ENCODE measurements around the gene SLC4A3. TPM values are rescaled to one million over a fixed set of nuclear protein-coding genes. Genes with fewer than 3 reads are reported as not detected.

Gene SLC4A3
- total RNA-seq, 2 donors from 2014 or later, result 0.47 to 0.72 TPM

GRCh38 chr2:219675221-219675620 is 47.8 kb downstream of the SLC4A3 start:
- H3K9me3 ChIP-seq, result no peaks in the 10 kb centered on the region
- TF ChIP-seq CTCF (IDR thresholded peaks at IDR 0.05), result no peak
- H3K9ac ChIP-seq (ENCODE audit: low read depth in 2 of 2, low read length in 2 of 2), result no peak overlapping the region
- H3K4me1 ChIP-seq, result no peaks in the 10 kb centered on the region
- no peaks in the 10 kb centered on the region for H3K36me3 ChIP-seq
- no peak overlapping the region for H3K27ac ChIP-seq
- DNase-seq, result no peak
- H3K27me3 ChIP-seq, result no peaks in the 10 kb centered on the region
- no peak overlapping the region for H3K4me3 ChIP-seq
- intact Hi-C loops (cut with DNase I), result no loop called here

GRCh38 chr2:219676586-219676985 is 49.2 kb downstream of the SLC4A3 start:
- Histone ChIP-seq H3K4me3 (no peak overlapping the region), H3K9me3 (no peaks in the 10 kb centered on the region), H3K27me3 (no peaks in the 10 kb centered on the region), H3K36me3 (no peaks in the 10 kb centered on the region), H3K4me1 (no peaks in the 10 kb centered on the region), H3K9ac (ENCODE audit: low read depth in 2 of 2, low read length in 2 of 2) (no peak overlapping the region), H3K27ac (no peak overlapping the region)
- TF ChIP-seq CTCF (IDR thresholded peaks at IDR 0.05), result no peak
- DNase-seq, result no peak
- intact Hi-C loops (cut with DNase I), result no loop called here

- no peak for DNase-seq
- Histone ChIP-seq H3K36me3 (no peaks in the 10 kb centered on the region), H3K27me3 (peaks cover 3% of the 10 kb centered on the region), H3K4me3 (no peak overlapping the region), H3K9me3 (no peaks in the 10 kb centered on the region), H3K27ac (no peak overlapping the region), H3K9ac (ENCODE audit: low read depth in 2 of 2, low read length in 2 of 2) (no peak overlapping the region), H3K4me1 (no peaks in the 10 kb centered on the region)
- intact Hi-C loops (cut with DNase I), result no loop called here
- TF ChIP-seq CTCF (IDR thresholded peaks at IDR 0.05), result no peak
Observed at GRCh38 chr2:219679041-219679440, 51.6 kb downstream of the SLC4A3 start.

- intact Hi-C loops (cut with DNase I), result no loop called here
- DNase-seq, result no peak
- no peak for TF ChIP-seq CTCF (IDR thresholded peaks at IDR 0.05)
Observed at GRCh38 chr2:219679571-219679970, 52.1 kb downstream of the SLC4A3 start.

GRCh38 chr2:219680958-219681693 is 53.7 kb downstream of the SLC4A3 start:
- Histone ChIP-seq H3K27ac (no peak overlapping the region), H3K27me3 (peaks cover 3% of the 10 kb centered on the region), H3K4me1 (no peaks in the 10 kb centered on the region), H3K36me3 (no peaks in the 10 kb centered on the region), H3K9me3 (no peaks in the 10 kb centered on the region), H3K9ac (ENCODE audit: low read depth in 2 of 2, low read length in 2 of 2) (no peak overlapping the region), H3K4me3 (no peak overlapping the region)
- no peak for TF ChIP-seq CTCF (IDR thresholded peaks at IDR 0.05)
- no peak for DNase-seq
- intact Hi-C loops (cut with DNase I), result no loop called here

More at GRCh38 chr2:219679571-219679970, 52.1 kb downstream of the SLC4A3 start:
- Histone ChIP-seq H3K9ac (ENCODE audit: low read depth in 2 of 2, low read length in 2 of 2) (no peak overlapping the region), H3K27me3 (peaks cover 3% of the 10 kb centered on the region), H3K4me1 (no peaks in the 10 kb centered on the region), H3K36me3 (no peaks in the 10 kb centered on the region), H3K27ac (no peak overlapping the region), H3K4me3 (no peak overlapping the region), H3K9me3 (no peaks in the 10 kb centered on the region)

All from colonic mucosa (tissue), 4 donors.